HepG2 (cell line): ENCODE results near the gene GMPPA. TPM values are rescaled to one million over a fixed set of nuclear protein-coding genes. Genes with fewer than 3 reads are reported as not detected.
A peak's percentile ranks its signal among the peaks of the same experiment; 100 is the strongest.

Source experiments
- CENPX ChIP-seq: sonication (generic); formaldehyde crosslinking; IDR thresholded peaks from 2 replicates; pipeline ENCODE4 v1.9.0; 2021; ENCODE audit warnings: mild to moderate bottlenecking, missing genetic modification reagents, moderate library complexity
- GMEB2 ChIP-seq: IDR thresholded peaks from 2 replicates; pipeline ENCODE4 v1.6.1; 2016; ENCODE audit warnings: missing biosample characterization, missing genetic modification reagents, low read depth
- GTF3A ChIP-seq: sonication (generic); formaldehyde crosslinking; conservative IDR thresholded peaks from 2 replicates; pipeline ENCODE4 v1.4.0; 2020; ENCODE audit warnings: mild to moderate bottlenecking, missing genetic modification reagents
- HOXD1 ChIP-seq: sonication (generic); formaldehyde crosslinking; IDR thresholded peaks from 2 replicates; pipeline ENCODE4 v1.5.0; 2020; ENCODE audit warnings: missing genetic modification reagents
- IRF9 ChIP-seq: sonication (generic); formaldehyde crosslinking; IDR thresholded peaks from 2 replicates; pipeline ENCODE4 v1.8.0; 2022; ENCODE audit warnings: missing genetic modification reagents, mild to moderate bottlenecking, borderline replicate concordance
- KAT7 ChIP-seq: IDR thresholded peaks from 2 replicates; pipeline ENCODE4 v1.6.1; 2018; ENCODE audit warnings: borderline replicate concordance, missing compliant biosample characterization
- PAWR ChIP-seq: sonication (generic); formaldehyde crosslinking; IDR thresholded peaks from 2 replicates; pipeline ENCODE4 v1.4.0; 2020; ENCODE audit warnings: missing genetic modification reagents, mild to moderate bottlenecking, borderline replicate concordance
- PCBP1 ChIP-seq: fragments of 200-400 bp; formaldehyde crosslinking; IDR thresholded peaks from 2 replicates; pipeline ENCODE4 v1.6.1; 2017; ENCODE audit warnings: mild to moderate bottlenecking, low read depth, low read length, borderline replicate concordance
- SAP130 ChIP-seq: IDR thresholded peaks from 2 replicates; pipeline ENCODE4 v1.6.1; 2016; ENCODE audit warnings: low read depth
- SMYD3 ChIP-seq: sonication (generic); formaldehyde crosslinking; IDR thresholded peaks from 2 replicates; pipeline ENCODE4 v1.8.1; 2023; ENCODE audit warnings: mild to moderate bottlenecking, missing genetic modification reagents
- TARDBP ChIP-seq: sonication (generic); formaldehyde crosslinking; IDR thresholded peaks from 2 replicates; pipeline ENCODE4 v1.8.0; 2022; ENCODE audit warnings: mild to moderate bottlenecking, missing genetic modification reagents
- TMF1 ChIP-seq: sonication (generic); formaldehyde crosslinking; IDR thresholded peaks from 2 replicates; pipeline ENCODE4 v1.8.1; 2022; ENCODE audit warnings: low read depth, missing genetic modification reagents
- U2AF2 ChIP-seq: fragments of 200-400 bp; formaldehyde crosslinking; IDR thresholded peaks from 2 replicates; pipeline ENCODE4 v1.6.1; 2017; ENCODE audit warnings: low read depth, mild to moderate bottlenecking, low read length
- ZNF124 ChIP-seq: sonication (generic); formaldehyde crosslinking; IDR thresholded peaks from 2 replicates; pipeline ENCODE4 v1.4.0; 2020; ENCODE audit warnings: missing genetic modification reagents
- ZNF296 ChIP-seq: sonication (generic); formaldehyde crosslinking; conservative IDR thresholded peaks from 2 replicates; pipeline ENCODE4 v1.5.0; 2020; ENCODE audit warnings: mild to moderate bottlenecking, missing genetic modification reagents
- ZNF33A ChIP-seq: sonication (generic); formaldehyde crosslinking; IDR thresholded peaks from 2 replicates; pipeline ENCODE4 v1.5.1; 2020; ENCODE audit warnings: missing genetic modification reagents, mild to moderate bottlenecking, moderate library complexity, borderline replicate concordance
- ZNF556 ChIP-seq: sonication (generic); formaldehyde crosslinking; IDR thresholded peaks from 2 replicates; pipeline ENCODE4 v1.4.0; 2020; ENCODE audit warnings: mild to moderate bottlenecking, missing genetic modification reagents, borderline replicate concordance
- ZNF569 ChIP-seq: sonication (generic); formaldehyde crosslinking; IDR thresholded peaks from 2 replicates; pipeline ENCODE4 v1.5.0; 2020; ENCODE audit warnings: mild to moderate bottlenecking, missing genetic modification reagents, moderate library complexity, borderline replicate concordance
- ZNF629 ChIP-seq: sonication (generic); formaldehyde crosslinking; conservative IDR thresholded peaks from 2 replicates; pipeline ENCODE4 v1.5.0; 2020; ENCODE audit warnings: missing genetic modification reagents
- ZNF678 ChIP-seq: sonication (generic); formaldehyde crosslinking; IDR thresholded peaks from 2 replicates; pipeline ENCODE4 v1.4.0; 2020; ENCODE audit warnings: mild to moderate bottlenecking, missing genetic modification reagents
- ZNF878 ChIP-seq: sonication (generic); formaldehyde crosslinking; IDR thresholded peaks from 2 replicates; pipeline ENCODE4 v1.8.1; 2023; ENCODE audit warnings: mild to moderate bottlenecking, missing genetic modification reagents, moderate library complexity
- ZZZ3 ChIP-seq: sonication (generic); formaldehyde crosslinking; IDR thresholded peaks from 2 replicates; pipeline ENCODE4 v1.4.0; 2020; ENCODE audit warnings: missing genetic modification reagents, mild to moderate bottlenecking, borderline replicate concordance
- polyA plus RNA-seq, 8 experiments: library from polyadenylated mRNA; depleted of rRNA in 3 of 8; stranded (reverse) in 7 of 8; unstranded in 1 of 8; fragments of >200 nt; fragmentation: Illumina TruSeq in 4 of 8; extraction: Trizol in 4 of 8; gene quantifications; 2 replicates each; pipeline versions ENCODE4 v1.2.1 to v1.2.3, GENCODE V29; 2011 to 2016; ENCODE audit warnings: low read depth in 4 of 8, missing spikeins in 1 of 8, mixed read lengths in 1 of 8; ENCODE audit not compliant: insufficient read depth in 1 of 8
- total RNA-seq, 5 experiments: library from RNA; depleted of rRNA; stranded (reverse); fragments of >200 nt; fragmentation: Illumina TruSeq; extraction: Trizol; gene quantifications; 2 replicates each; pipeline ENCODE4 v1.2.3, GENCODE V29; 2016; ENCODE audit warnings: low read depth in 1 of 5
- TF ChIP-seq, protein P1 (sequence below): sonication (generic); formaldehyde crosslinking; IDR thresholded peaks from 2 replicates; pipeline ENCODE4 v1.4.0; 2020; ENCODE audit warnings: missing genetic modification reagents
- TF ChIP-seq, protein P2 (sequence below): IDR thresholded peaks from 2 replicates; pipeline ENCODE4 v1.6.1; 2016
- TF ChIP-seq, protein P3 (sequence below): sonication (generic); formaldehyde crosslinking; IDR thresholded peaks from 2 replicates; pipeline ENCODE4 v1.4.0; 2020; ENCODE audit warnings: mild to moderate bottlenecking, missing genetic modification reagents

The GMPPA gene
- total and polyA plus RNA-seq, 2 of the 13 experiments (the other 11 are each of a cell fraction or from before 2014, with no cell fraction given): 81.1 to 106 TPM

GRCh38 chr2:219498280-219499057 lies at the start of gene GMPPA (continued):
- TF ChIP-seq ZZZ3 (0 out of 2 replicates have a peak, but pooled peaks have one; percentile 25), GTF3A (CRISPR knock-in tag) (no peak), GMEB2 (CRISPR knock-in tag) (no peak), U2AF2 (no peak), ZNF678 (no peak), ZNF629 (0 out of 2 replicates have a peak, but pooled peaks have one; percentile 5), ZNF296 (CRISPR knock-in tag) (no peak; the same call in 1 of the 2 replicates), IRF9 (CRISPR knock-in tag) (peak; percentile 2; the same call in 1 of the 2 replicates), TMF1 (CRISPR knock-in tag) (no peak), KAT7 (CRISPR knock-in tag) (no peak), ZNF556 (peak; percentile 26; the same call in 1 of the 2 replicates), ZNF878 (CRISPR knock-in tag) (peak; percentile 88; the same call in 1 of the 2 replicates), TARDBP (CRISPR knock-in tag) (peak; percentile 77; the same call in 1 of the 2 replicates), PCBP1 (no peak), ZNF33A (no peak), SMYD3 (CRISPR knock-in tag) (no peak), ZNF569 (CRISPR knock-in tag) (no peak), ZNF124 (no peak), HOXD1 (CRISPR knock-in tag) (peak; percentile 36), PAWR (CRISPR knock-in tag) (no peak), CENPX (CRISPR knock-in tag) (no peak), SAP130 (CRISPR knock-in tag) (peak; percentile 98)
- TF ChIP-seq, protein P1, sequence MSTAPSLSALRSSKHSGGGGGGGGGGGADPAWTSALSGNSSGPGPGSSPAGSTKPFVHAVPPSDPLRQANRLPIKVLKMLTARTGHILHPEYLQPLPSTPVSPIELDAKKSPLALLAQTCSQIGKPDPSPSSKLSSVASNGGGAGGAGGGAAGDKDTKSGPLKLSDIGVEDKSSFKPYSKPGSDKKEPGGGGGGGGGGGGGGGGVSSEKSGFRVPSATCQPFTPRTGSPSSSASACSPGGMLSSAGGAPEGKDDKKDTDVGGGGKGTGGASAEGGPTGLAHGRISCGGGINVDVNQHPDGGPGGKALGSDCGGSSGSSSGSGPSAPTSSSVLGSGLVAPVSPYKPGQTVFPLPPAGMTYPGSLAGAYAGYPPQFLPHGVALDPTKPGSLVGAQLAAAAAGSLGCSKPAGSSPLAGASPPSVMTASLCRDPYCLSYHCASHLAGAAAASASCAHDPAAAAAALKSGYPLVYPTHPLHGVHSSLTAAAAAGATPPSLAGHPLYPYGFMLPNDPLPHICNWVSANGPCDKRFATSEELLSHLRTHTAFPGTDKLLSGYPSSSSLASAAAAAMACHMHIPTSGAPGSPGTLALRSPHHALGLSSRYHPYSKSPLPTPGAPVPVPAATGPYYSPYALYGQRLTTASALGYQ (CRISPR knock-in tag): peak; percentile 44; the same call in 1 of the 2 replicates
- TF ChIP-seq, protein P2, sequence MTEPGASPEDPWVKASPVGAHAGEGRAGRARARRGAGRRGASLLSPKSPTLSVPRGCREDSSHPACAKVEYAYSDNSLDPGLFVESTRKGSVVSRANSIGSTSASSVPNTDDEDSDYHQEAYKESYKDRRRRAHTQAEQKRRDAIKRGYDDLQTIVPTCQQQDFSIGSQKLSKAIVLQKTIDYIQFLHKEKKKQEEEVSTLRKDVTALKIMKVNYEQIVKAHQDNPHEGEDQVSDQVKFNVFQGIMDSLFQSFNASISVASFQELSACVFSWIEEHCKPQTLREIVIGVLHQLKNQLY: peak; percentile 59; the same call in 1 of the 2 replicates
- TF ChIP-seq, protein P3, sequence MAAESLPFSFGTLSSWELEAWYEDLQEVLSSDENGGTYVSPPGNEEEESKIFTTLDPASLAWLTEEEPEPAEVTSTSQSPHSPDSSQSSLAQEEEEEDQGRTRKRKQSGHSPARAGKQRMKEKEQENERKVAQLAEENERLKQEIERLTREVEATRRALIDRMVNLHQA (CRISPR knock-in tag): 0 out of 2 replicates have a peak, but pooled peaks have one; percentile 23
